Astrocyte (in vitro differentiated cells and primary cell): ENCODE results near the gene TGFB1I1. TPM values are rescaled to one million over a fixed set of nuclear protein-coding genes. Genes with fewer than 3 reads are reported as not detected.
"Not testable (repeated sequence)": the region's sequence is repeated elsewhere in the genome, so short reads cannot be mapped to it uniquely, and the experiment has no call there.

Experiments
- DNase-seq: peaks from one replicate; pipeline ENCODE4 v3.0.0-alpha.2; 2010; ENCODE audit warnings: low read depth
- FAIRE-seq: peaks from 2 replicates; lab custom pipeline; 2011; peaks lifted over from hg19 to GRCh38; lab: Jason Lieb, UNC
- H2AFZ ChIP-seq: 2 replicates; pipeline ENCODE4 v1.6.0; 2012; ENCODE audit warnings: low read depth, low read length, inconsistent platforms
- H3K27ac ChIP-seq: 2 replicates; pipeline ENCODE4 v1.5.1; 2011; ENCODE audit warnings: low read depth, low read length, inconsistent platforms
- H3K27me3 ChIP-seq: 2 replicates; pipeline ENCODE4 v1.6.0; 2011; ENCODE audit warnings: low read length, inconsistent platforms; ENCODE audit not compliant: insufficient read depth
- H3K36me3 ChIP-seq: 2 replicates; pipeline ENCODE4 v1.5.1; 2011; ENCODE audit warnings: low read length, inconsistent platforms; ENCODE audit not compliant: insufficient read depth
- H3K4me1 ChIP-seq: 2 replicates; pipeline ENCODE4 v1.5.1; 2011; ENCODE audit warnings: low read length, inconsistent platforms; ENCODE audit not compliant: insufficient read depth
- H3K4me2 ChIP-seq: 2 replicates; pipeline ENCODE4 v1.6.0; 2012; ENCODE audit warnings: low read length, inconsistent platforms
- H3K4me3 ChIP-seq: 2 replicates; pipeline ENCODE4 v1.5.1; 2011; ENCODE audit warnings: low read depth, mild to moderate bottlenecking, low read length, inconsistent platforms; ENCODE audit not compliant: insufficient read depth
- H3K79me2 ChIP-seq: 2 replicates; pipeline ENCODE4 v1.6.0; 2012; ENCODE audit warnings: mild to moderate bottlenecking, low read length, inconsistent platforms; ENCODE audit not compliant: insufficient read depth
- H3K9ac ChIP-seq: 2 replicates; pipeline ENCODE4 v1.6.0; 2012; ENCODE audit warnings: mild to moderate bottlenecking, low read length, inconsistent platforms
- H3K9me3 ChIP-seq: 2 replicates; pipeline ENCODE4 v1.5.1; 2012; ENCODE audit warnings: low read depth, mild to moderate bottlenecking, low read length, inconsistent platforms; ENCODE audit not compliant: insufficient read depth
- H4K20me1 ChIP-seq: 2 replicates; pipeline ENCODE4 v1.6.0; 2012; ENCODE audit warnings: low read length, inconsistent platforms; ENCODE audit not compliant: insufficient read depth
- H3K27ac Mint-ChIP-seq: one replicate; pipeline ENCODE4 v1.8.0; 2021; ENCODE audit warnings: mild to moderate bottlenecking, mixed read lengths; ENCODE audit not compliant: unreplicated experiment
- H3K27me3 Mint-ChIP-seq: one replicate; pipeline ENCODE4 v1.8.0; 2021; ENCODE audit warnings: low read depth, mixed read lengths; ENCODE audit not compliant: unreplicated experiment
- H3K36me3 Mint-ChIP-seq: one replicate; pipeline ENCODE4 v1.8.0; 2021; ENCODE audit warnings: low read depth, mixed read lengths; ENCODE audit not compliant: unreplicated experiment
- H3K4me1 Mint-ChIP-seq: one replicate; pipeline ENCODE4 v1.8.0; 2021; ENCODE audit warnings: low read depth, mixed read lengths; ENCODE audit not compliant: unreplicated experiment
- H3K4me3 Mint-ChIP-seq: one replicate; pipeline ENCODE4 v1.8.0; 2021; ENCODE audit warnings: mild to moderate bottlenecking, moderate library complexity, mixed read lengths; ENCODE audit not compliant: unreplicated experiment
- H3K9me3 Mint-ChIP-seq: one replicate; pipeline ENCODE4 v1.8.0; 2021; ENCODE audit warnings: mild to moderate bottlenecking, mixed read lengths; ENCODE audit not compliant: unreplicated experiment
- EZH2 ChIP-seq: IDR thresholded peaks from 2 replicates; pipeline ENCODE4 v1.6.1; 2012; ENCODE audit warnings: mild to moderate bottlenecking, low read length, inconsistent platforms; ENCODE audit not compliant: insufficient read depth
- total RNA-seq: library from RNA; stranded (reverse); gene quantifications from 2 replicates; pipeline ENCODE4 v1.2.1, GENCODE V29; 2021
- TF ChIP-seq, protein P1 (sequence below): IDR thresholded peaks from 2 replicates; pipeline ENCODE4 v1.5.1; 2011; ENCODE audit warnings: low read depth, mild to moderate bottlenecking, inconsistent platforms, low read length, moderate library complexity; ENCODE audit not compliant: insufficient read depth

The TGFB1I1 gene
- total RNA-seq, 1 donor from 2014 or later, result 124 TPM

GRCh38 chr16:31519759-31520431 lies 47.9 kb downstream of the TGFB1I1 start:
- H3K9me3 ChIP-seq, result no peaks in the 10 kb centered on the region
- Mint-ChIP-seq H3K4me1 (no peaks in the 10 kb centered on the region), H3K9me3 (no peaks in the 10 kb centered on the region), H3K27ac (no peak overlapping the region), H3K36me3 (no peaks in the 10 kb centered on the region), H3K4me3 (no peak overlapping the region), H3K27me3 (peaks cover 10% of the 10 kb centered on the region)
- no peak overlapping the region for H2AFZ ChIP-seq
- no peaks in the 10 kb centered on the region for H4K20me1 ChIP-seq
- FAIRE-seq (no peak), DNase-seq (no peak)
- H3K4me1 ChIP-seq, result no peaks in the 10 kb centered on the region
- H3K27me3 ChIP-seq, result no peaks in the 10 kb centered on the region
- H3K79me2 ChIP-seq, result no peaks in the 10 kb centered on the region
- TF ChIP-seq, protein P1, sequence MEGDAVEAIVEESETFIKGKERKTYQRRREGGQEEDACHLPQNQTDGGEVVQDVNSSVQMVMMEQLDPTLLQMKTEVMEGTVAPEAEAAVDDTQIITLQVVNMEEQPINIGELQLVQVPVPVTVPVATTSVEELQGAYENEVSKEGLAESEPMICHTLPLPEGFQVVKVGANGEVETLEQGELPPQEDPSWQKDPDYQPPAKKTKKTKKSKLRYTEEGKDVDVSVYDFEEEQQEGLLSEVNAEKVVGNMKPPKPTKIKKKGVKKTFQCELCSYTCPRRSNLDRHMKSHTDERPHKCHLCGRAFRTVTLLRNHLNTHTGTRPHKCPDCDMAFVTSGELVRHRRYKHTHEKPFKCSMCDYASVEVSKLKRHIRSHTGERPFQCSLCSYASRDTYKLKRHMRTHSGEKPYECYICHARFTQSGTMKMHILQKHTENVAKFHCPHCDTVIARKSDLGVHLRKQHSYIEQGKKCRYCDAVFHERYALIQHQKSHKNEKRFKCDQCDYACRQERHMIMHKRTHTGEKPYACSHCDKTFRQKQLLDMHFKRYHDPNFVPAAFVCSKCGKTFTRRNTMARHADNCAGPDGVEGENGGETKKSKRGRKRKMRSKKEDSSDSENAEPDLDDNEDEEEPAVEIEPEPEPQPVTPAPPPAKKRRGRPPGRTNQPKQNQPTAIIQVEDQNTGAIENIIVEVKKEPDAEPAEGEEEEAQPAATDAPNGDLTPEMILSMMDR, result no peak
- no peak for TF ChIP-seq EZH2
- no peak overlapping the region for H3K4me2 ChIP-seq
- no peaks in the 10 kb centered on the region for H3K36me3 ChIP-seq
- no peak overlapping the region for H3K9ac ChIP-seq
- H3K4me3 ChIP-seq, result no peak overlapping the region
- no peak overlapping the region for H3K27ac ChIP-seq

DNA sequence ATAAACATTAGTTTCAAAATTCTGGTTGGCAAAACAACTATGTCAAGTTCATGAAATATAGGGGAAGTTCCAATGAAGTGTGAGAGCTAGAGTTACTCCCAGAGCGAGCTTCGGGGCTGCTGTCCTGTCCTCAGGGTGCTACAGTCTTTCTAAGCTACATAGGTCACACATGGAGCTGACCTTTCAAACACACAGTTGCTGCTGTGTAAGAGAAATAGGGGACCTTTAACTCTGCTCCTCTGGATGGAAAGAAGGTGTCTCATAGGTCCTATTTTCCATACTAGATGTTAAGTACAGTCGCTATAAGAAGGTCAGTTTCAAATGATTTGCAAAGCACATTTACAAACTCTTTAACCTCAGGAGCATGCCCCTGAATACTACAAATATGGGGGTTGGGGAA lies 49.4 kb downstream of the TGFB1I1 start:
- Histone ChIP-seq H3K9me3 (no peaks in the 10 kb centered on the region), H4K20me1 (no peaks in the 10 kb centered on the region), H3K27ac (no peak overlapping the region), H3K79me2 (no peaks in the 10 kb centered on the region), H2AFZ (no peak overlapping the region), H3K27me3 (no peaks in the 10 kb centered on the region), H3K9ac (no peak overlapping the region), H3K4me2 (no peak overlapping the region), H3K4me1 (no peaks in the 10 kb centered on the region), H3K36me3 (no peaks in the 10 kb centered on the region), H3K4me3 (no peak overlapping the region)
- DNase-seq, result no peak
- no peaks in the 10 kb centered on the region for H3K36me3 Mint-ChIP-seq
- peaks cover 12% of the 10 kb centered on the region for H3K27me3 Mint-ChIP-seq
- no peak for FAIRE-seq
- no peak overlapping the region for H3K4me3 Mint-ChIP-seq
- no peaks in the 10 kb centered on the region for H3K9me3 Mint-ChIP-seq
- TF ChIP-seq EZH2, result no peak
- TF ChIP-seq, protein P1, result no peak
- H3K27ac Mint-ChIP-seq, result no peak overlapping the region
- H3K4me1 Mint-ChIP-seq, result no peaks in the 10 kb centered on the region

- Histone ChIP-seq H3K9ac (no peak overlapping the region), H3K9me3 (no peaks in the 10 kb centered on the region), H3K27ac (no peak overlapping the region), H2AFZ (no peak overlapping the region), H3K4me1 (no peaks in the 10 kb centered on the region), H3K79me2 (no peaks in the 10 kb centered on the region), H3K36me3 (no peaks in the 10 kb centered on the region), H4K20me1 (no peaks in the 10 kb centered on the region), H3K4me3 (no peak overlapping the region), H3K27me3 (no peaks in the 10 kb centered on the region), H3K4me2 (no peak overlapping the region)
- H3K36me3 Mint-ChIP-seq, result no peaks in the 10 kb centered on the region
- DNase-seq (no peak), FAIRE-seq (no peak)
- no peak overlapping the region for H3K4me3 Mint-ChIP-seq
- no peak overlapping the region for H3K27ac Mint-ChIP-seq
- H3K4me1 Mint-ChIP-seq, result no peaks in the 10 kb centered on the region
- peaks cover 12% of the 10 kb centered on the region for H3K27me3 Mint-ChIP-seq
- H3K9me3 Mint-ChIP-seq, result no peaks in the 10 kb centered on the region
- TF ChIP-seq, protein P1, result no peak
- no peak for TF ChIP-seq EZH2
These were observed 50.1 kb downstream of the TGFB1I1 start for GRCh38 chr16:31522071-31522470.

- not testable (repeated sequence) for H3K27ac Mint-ChIP-seq, H3K4me3 ChIP-seq, H3K27ac ChIP-seq, H4K20me1 ChIP-seq, H3K4me1 ChIP-seq, H3K4me1 Mint-ChIP-seq, H3K36me3 ChIP-seq, FAIRE-seq, H3K79me2 ChIP-seq, H3K36me3 Mint-ChIP-seq, H2AFZ ChIP-seq, H3K9me3 ChIP-seq, H3K4me2 ChIP-seq, H3K9ac ChIP-seq, H3K4me3 Mint-ChIP-seq, DNase-seq
- H3K27me3 ChIP-seq, result peaks cover 12% of the 10 kb centered on the region
- Mint-ChIP-seq H3K27me3 (peaks cover 25% of the 10 kb centered on the region), H3K9me3 (peaks cover 11% of the 10 kb centered on the region)
These were observed 51.8 kb downstream of the TGFB1I1 start for GRCh38 chr16:31523768-31524167.
